SIG-M5 (cell line): ENCODE results near the gene ISM1.

ENCODE experiments used
- DNase-seq: peaks from one replicate; lab custom pipeline; 2025; lab: John Stamatoyannopoulos, UW

ISM1 gene

GRCh38 chr20:13220904-13221297 lies at the start of gene ISM1:
Gene ISM1, plus strand, starts transcription at chr20:13221274. Its CDS starts 503 bp downstream, at chr20:13221777.
- DNase-seq, result no peak

DNA sequence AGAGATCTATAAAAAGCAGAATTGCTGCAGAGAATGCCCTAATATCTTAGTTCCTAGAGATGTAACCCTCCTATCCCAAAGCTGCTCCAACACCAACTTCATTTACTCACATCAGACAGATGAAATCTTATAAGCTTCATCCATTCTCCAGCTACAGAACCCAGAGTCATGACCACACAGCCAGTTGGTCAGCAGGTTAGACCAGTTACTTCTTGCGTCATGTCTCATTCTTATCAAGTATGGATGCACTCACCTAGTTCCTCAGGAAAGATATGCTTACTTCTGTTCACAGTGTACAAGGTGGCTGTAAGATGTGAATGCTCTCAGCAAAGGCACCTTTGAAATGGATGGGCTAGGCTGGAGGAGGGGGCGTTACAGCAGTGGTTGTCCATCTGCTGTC lies 47.9 kb upstream of the ISM1 start:
- no peak for DNase-seq

DNA sequence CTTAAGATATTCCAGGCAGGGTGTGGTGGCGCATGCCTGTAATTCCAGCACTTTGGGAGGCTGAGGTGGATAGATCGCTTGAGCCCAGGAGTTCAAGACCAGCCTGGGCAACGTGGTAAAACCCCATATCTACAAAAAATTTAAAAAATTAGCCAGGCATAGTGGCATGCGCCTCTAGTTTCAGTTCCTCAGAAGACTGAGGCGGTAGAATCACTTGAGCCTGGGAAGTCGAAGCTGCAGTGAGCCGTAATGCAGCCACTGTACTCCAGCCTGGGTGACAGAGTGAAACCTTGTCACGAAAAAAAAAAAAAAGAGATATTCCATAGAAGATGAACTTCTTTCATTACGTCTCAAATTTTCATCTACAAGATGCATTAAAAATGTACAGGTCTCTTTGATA lies 46.7 kb upstream of the ISM1 start:
- no peak for DNase-seq

GRCh38 chr20:13180986-13181889 lies 39.8 kb upstream of the ISM1 start:
- no peak for DNase-seq

- DNase-seq, result no peak
Observed at GRCh38 chr20:13183005-13183404, 38.1 kb upstream of the ISM1 start.

DNA sequence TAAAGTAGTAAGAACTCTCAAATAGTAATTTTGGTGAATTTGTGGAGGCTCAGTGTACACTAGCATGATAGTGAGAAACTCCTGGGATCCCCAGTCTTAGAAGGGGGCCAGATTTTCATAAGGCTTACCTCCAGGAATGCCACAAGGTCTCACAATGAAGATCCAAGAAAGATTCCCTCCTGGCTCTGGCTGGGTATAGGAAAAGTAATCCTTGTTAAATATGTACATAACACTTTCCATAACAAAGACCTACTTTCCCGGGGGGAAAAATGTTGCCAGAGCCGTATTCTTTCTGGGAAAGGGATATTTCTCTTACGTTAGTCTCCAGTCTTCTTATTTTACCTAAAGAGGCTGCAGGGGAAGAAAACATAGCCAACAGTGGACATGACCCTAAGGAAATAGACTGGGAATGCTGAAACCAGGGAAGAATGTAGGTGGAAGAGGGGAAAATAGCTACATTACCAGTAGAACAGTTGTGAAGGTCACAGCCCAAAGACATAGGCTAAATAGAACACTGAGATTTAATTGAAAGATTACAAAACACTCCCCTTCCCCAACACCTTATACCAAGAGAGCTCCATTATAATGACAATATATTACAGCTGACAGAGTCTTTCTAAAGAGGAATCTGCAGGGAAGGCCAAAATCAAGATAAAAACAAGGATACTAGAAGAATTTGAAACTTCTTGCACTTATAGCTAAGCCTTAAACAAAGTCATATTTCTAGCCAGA lies 34.9 kb upstream of the ISM1 start:
- no peak for DNase-seq

- no peak for DNase-seq
Observed at GRCh38 chr20:13187899-13188298, 33.2 kb upstream of the ISM1 start.

- DNase-seq, result no peak
Observed at GRCh38 chr20:13199279-13199678, 21.8 kb upstream of the ISM1 start.

DNA sequence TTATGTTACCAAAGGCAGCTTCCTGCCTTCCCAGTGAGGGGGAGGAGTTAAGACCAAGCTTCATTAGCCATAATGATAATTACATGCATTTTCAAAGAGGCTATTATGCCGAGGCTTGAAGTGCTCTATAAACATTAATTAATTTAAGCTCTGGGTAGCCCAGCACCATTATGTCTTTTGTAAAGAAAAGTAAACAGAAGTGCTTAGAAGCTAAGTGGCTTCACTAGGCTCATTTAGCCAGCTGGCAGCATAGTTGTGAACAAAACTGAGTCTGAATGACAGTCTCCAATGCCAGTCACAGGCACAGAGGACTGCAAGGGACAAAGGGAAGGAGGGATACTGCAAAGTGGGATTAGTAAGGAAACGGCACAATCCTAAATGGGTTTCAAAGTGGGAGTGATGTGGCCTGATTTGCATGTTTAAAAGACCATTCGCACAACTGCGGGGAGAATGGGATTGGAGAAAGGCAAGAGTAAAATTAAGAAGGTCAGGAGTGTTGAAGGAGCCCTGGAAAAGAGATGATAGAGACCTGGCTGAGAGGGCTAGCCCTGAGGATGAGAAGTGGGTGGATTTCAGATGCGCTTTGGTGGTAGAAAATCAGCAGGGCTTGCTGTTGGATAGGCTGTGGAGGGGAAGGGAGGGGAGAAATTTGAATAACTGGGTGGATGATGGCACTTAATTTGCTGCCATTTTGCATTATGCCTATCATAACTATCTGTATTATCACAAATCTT lies 20.1 kb upstream of the ISM1 start:
- no peak for DNase-seq

GRCh38 chr20:13202565-13202964 lies 18.5 kb upstream of the ISM1 start:
- DNase-seq, result no peak

DNA sequence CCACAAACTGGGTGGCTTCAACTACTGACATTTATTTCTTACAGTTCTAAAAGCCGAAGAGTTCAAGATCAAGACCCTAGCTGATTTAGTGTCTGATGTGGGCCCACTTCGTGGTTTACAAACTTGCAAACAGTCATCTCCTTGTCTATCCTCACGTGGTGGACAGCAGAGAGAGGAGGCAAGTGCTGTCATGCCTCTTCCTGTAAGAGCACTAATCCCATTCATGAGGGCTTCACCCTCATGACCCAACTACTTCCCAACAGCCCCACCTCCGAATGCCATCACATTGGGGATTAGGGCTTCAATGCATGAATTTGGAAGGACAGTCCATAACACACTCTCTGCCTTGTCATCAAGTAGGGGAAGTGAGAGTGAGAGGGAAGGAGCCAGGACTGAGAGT lies 15.6 kb upstream of the ISM1 start:
- DNase-seq, result no peak

DNA sequence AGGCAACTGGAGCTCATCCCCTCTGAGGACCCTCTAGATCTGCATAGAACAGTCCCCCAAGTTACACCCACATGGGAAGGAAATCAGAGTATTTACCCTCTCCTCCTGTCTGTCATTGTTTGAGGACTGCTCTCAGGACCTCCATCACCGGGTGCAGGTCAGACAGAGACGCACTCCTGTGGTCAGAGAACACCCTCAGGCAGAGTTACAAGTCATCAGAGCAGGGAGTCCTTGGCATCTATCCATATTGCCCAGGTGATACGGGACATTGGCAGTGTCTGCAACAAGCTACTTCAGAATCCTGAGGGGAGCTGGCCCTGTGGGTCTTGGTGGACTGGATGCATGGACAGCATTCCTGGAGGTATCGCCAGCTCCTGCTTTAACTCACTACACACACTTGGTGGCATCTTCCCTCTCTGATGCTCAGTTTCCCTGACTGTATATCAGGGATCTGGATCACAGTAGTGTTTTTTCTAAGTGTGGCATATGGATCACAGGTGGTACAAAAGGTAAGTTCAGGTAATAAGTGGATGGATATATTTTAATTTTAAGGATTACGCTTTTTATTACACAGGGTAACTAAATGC lies 15.1 kb upstream of the ISM1 start:
- no peak for DNase-seq

DNA sequence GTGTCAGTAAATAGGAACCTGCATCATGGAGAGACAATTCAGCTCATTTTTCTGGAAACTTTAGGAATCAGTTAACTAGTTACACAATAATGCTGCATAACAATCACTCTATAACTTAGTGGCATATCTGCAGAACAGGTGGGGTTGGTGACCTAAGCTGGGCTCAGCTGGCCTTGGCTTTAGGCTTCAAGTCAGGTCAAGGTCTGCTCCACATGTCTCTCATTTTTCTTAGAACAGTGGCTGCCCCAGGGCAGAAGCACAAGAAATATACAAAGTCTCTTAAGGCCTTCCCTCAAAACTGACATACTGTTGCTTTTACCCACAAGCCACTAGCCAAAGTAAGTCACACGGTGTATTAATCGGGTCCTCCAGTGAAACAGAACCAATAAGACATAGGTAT lies 14.1 kb upstream of the ISM1 start:
- DNase-seq, result no peak

DNA sequence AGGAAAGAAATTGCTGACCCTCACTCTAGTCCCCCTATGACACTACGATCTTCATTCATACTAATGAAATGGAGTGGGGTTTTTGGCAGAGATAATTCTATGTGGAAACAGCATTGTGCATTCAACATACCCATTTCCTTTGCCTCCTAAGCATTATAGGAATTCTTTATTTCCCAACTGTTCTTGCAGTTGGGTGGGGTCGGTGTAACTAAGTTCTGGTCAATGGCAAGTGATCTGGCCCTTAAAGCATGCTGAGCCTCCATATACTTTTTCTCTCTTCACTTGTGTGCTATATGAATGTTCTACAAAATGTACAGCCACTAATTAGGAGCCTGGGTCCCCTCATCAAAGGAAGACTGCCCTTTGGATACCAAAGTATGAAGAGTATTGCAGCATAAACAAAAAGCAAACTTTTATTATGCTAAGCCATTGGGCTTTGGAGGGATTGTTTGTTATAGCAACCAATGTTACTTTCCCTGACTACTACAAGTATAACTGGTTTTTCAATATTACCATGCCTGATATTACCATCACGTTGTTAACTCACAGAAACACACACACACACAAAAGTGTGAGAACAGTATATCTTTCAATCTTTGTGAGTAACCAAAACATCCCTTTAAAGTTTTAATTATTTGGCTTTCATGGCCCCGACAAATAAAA lies 9.0 kb upstream of the ISM1 start:
- DNase-seq, result no peak

DNA sequence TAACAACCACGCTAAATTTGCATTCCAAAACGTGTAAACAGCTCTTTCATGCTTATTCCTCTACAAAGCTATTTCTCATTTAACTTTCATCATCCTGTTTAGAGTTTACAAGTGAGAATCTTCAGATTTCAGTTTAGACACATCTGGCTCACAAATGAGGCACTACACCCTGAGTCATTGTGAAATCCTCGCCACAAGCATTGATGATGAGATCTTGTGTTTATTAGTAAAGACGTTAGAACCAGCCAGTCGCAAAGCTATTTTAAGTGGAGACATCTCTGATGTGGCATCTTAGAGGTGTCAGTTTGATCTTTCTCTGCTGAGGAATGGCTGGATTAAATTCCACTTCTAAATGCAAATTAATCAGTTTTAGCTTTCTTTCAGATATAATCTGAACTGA lies 8.3 kb upstream of the ISM1 start:
- DNase-seq, result no peak

- no peak for DNase-seq
Observed at GRCh38 chr20:13213335-13213734, 7.7 kb upstream of the ISM1 start.

DNA sequence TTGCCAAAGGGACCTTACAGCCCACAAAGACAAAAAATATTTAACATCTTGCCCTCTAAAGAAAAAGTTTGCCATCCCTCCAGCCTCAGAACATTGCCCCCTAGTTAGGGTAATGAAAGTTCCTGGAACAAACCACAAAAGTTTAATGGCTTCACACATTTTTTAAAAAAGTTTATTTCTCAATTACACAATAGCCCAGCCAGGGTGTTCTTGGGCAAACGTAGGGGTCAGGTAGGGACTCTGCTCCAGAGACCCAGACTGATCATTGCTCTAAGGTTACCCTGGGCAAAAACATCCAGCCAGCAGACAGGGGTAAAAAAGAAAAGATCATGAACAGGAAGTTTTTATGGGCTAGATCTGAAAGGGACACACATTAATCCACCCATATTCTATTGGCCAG lies 4.5 kb upstream of the ISM1 start:
- no peak for DNase-seq

- DNase-seq, result no peak
Observed at GRCh38 chr20:13219327-13220193, 1.5 kb upstream of the ISM1 start.

DNA sequence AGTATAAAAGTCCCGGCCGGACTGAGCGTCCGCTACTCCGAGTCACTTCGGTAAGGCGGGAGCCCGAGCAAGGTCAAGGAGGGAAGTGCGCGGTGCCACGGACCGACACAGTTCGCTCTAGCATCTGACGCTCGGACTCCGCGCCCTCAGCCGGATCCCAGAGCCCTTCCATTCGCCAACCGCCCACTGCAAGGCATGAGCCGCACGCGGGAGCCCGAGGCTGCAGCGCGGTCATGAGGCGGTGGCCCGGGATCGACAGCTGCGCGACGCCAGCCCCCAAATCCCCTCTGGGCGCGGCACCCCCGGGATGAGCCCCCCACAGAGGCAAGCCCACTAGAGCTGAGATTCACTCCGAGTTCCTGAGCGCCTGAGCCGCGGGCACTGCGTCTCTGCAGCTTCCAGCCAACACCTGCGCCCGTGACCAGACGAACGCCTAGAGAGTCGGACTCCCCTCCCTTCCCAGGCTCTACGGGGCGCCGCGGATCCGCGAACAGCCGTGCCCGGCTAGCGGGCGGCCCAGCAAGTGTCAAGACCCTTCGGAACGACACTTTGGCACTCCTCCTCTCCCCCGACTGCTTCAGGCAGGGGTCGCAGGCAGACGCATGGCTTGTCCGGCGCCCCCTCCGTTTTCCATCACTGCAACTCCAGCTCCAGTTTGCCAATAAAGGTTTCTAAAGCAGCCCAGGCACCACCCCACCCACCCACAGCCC lies 725 bp upstream of the ISM1 start:
- no peak for DNase-seq

DNA sequence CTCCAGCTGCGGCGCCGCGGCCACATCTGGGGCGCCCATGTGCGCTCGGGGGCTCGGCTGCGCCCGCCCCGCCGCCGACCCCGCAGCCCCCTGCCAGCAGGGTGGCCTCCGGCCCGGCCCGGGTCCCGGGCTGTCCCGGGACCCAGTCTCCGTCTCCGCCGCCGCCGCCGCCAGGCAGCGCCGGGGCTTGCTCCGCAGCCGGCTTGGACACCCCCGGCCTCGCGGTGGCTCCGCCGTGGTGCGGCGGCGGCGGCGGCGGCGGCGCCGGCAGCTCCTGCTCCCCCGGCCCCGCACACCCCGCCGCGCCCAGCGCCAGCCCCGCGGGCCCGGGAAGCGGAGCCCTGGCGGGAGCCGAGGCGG lies 219 bp downstream of the ISM1 start:
- no peak for DNase-seq
